GM11168 (cell line): ENCODE measurements around the gene PET100.

Source experiments
- in situ Hi-C: fragments of 300-500 bp; cut with MboI; formaldehyde crosslinking; loops from one replicate; pipeline ENCODE4 v1.12.0; 2022; ENCODE audit warnings: low sequenced_read_pairs; ENCODE audit not compliant: unreplicated experiment

PET100 gene

GRCh38 chr19:7674010-7675005 lies 44.7 kb downstream of the PET100 start:
- in situ Hi-C loops = no loop called here

GRCh38 chr19:7676376-7676775 lies 46.8 kb downstream of the PET100 start:
- in situ Hi-C loops = no loop called here

GRCh38 chr19:7676854-7677253 lies 47.3 kb downstream of the PET100 start, which contains the start of gene MCEMP1:
Gene MCEMP1 (plus strand): TSS chr19:7677090. CDS start chr19:7677121, 31 bp downstream.
- in situ Hi-C loops = no loop called here

- in situ Hi-C loops = no loop called here
These were observed 48.2 kb downstream of the PET100 start for GRCh38 chr19:7677669-7678311.

GRCh38 chr19:7678971-7679751 lies 49.6 kb downstream of the PET100 start:
- in situ Hi-C loops = no loop called here

GRCh38 chr19:7679771-7680605 lies 50.4 kb downstream of the PET100 start:
- in situ Hi-C loops = loop anchor here (5.0 kb wide), 1 partner anchor 117 kb away; no protein-coding TSS in a partner anchor

- in situ Hi-C loops = loop anchor here (5.0 kb wide), 1 partner anchor 117 kb away; no protein-coding TSS in a partner anchor
These were observed 51.2 kb downstream of the PET100 start, which contains the start of gene TRAPPC5 for GRCh38 chr19:7680606-7681339. Gene TRAPPC5 (plus strand): TSS chr19:7680833. CDS start chr19:7682254, 1,421 bp downstream.
